ENCODE measurements around the gene SHB. TPM values are rescaled to one million over a fixed set of nuclear protein-coding genes. Genes with fewer than 3 reads are reported as not detected.

Gene SHB
- total RNA-seq, 2 experiments from 2014 or later, result 2.8 to 3.2 TPM

GRCh38 chr9:37970301-37971107 lies 98.5 kb downstream of the SHB start:
- intact Hi-C loops (cut with micrococcal nuclease), result no loop called here
- ChIA-PET POLR2A (no interaction called here), CTCF (no interaction called here)
- DNase-seq (no peak), ATAC-seq (no peak)
- Mint-ChIP-seq H3K9me3 (no peaks in the 10 kb centered on the region), H3K4me3 (no peak overlapping the region), H3K27ac (no peak overlapping the region), H3K36me3 (ENCODE audit: low read depth) (no peaks in the 10 kb centered on the region), H3K27me3 (no peaks in the 10 kb centered on the region), H3K4me1 (ENCODE audit: low read depth) (peaks cover 6% of the 10 kb centered on the region)
- TF ChIP-seq CTCF (IDR thresholded peaks at IDR 0.05), result no peak

GRCh38 chr9:37969558-37970300 lies 99.3 kb downstream of the SHB start:
- intact Hi-C loops (cut with micrococcal nuclease), result no loop called here
- H3K27me3 Mint-ChIP-seq, result no peaks in the 10 kb centered on the region
- H3K36me3 Mint-ChIP-seq (ENCODE audit: low read depth), result no peaks in the 10 kb centered on the region
- CTCF ChIA-PET, result interaction anchor here (1.4 kb wide), 1 partner anchor 118 kb away, joined by 4 read pairs; no protein-coding TSS in a partner anchor
- ATAC-seq (no peak), DNase-seq (no peak)
- TF ChIP-seq CTCF (IDR thresholded peaks at IDR 0.05), result no peak
- peaks cover 6% of the 10 kb centered on the region for H3K4me1 Mint-ChIP-seq (ENCODE audit: low read depth)
- POLR2A ChIA-PET, result interaction anchor here (0.9 kb wide), 1 partner anchor 17 kb away, joined by 3 read pairs; no protein-coding TSS in a partner anchor
- no peak overlapping the region for H3K4me3 Mint-ChIP-seq
- no peak overlapping the region for H3K27ac Mint-ChIP-seq
- H3K9me3 Mint-ChIP-seq, result no peaks in the 10 kb centered on the region

- ChIA-PET CTCF (interaction anchor here (1.4 kb wide), 1 partner anchor 119 kb away, joined by 4 read pairs; no protein-coding TSS in a partner anchor), POLR2A (interaction anchor here (0.9 kb wide), 1 partner anchor 18 kb away, joined by 3 read pairs; no protein-coding TSS in a partner anchor)
- Mint-ChIP-seq H3K27ac (no peak overlapping the region), H3K4me1 (ENCODE audit: low read depth) (peaks cover 11% of the 10 kb centered on the region), H3K36me3 (ENCODE audit: low read depth) (no peaks in the 10 kb centered on the region), H3K4me3 (no peak overlapping the region), H3K27me3 (no peaks in the 10 kb centered on the region), H3K9me3 (no peaks in the 10 kb centered on the region)
- TF ChIP-seq CTCF (IDR thresholded peaks at IDR 0.05), result no peak
- DNase-seq (no peak), ATAC-seq (no peak)
- intact Hi-C loops (cut with micrococcal nuclease), result no loop called here
Measured at GRCh38 chr9:37969130-37969529, 99.9 kb downstream of the SHB start.

GRCh38 chr9:37968228-37968701 lies 100.8 kb downstream of the SHB start:
- peaks cover 11% of the 10 kb centered on the region for H3K4me1 Mint-ChIP-seq (ENCODE audit: low read depth)
- DNase-seq, result no peak
- no peak for ATAC-seq
- no peaks in the 10 kb centered on the region for H3K36me3 Mint-ChIP-seq (ENCODE audit: low read depth)
- intact Hi-C loops (cut with micrococcal nuclease), result no loop called here
- TF ChIP-seq CTCF (IDR thresholded peaks at IDR 0.05), result no peak
- H3K9me3 Mint-ChIP-seq, result no peaks in the 10 kb centered on the region
- POLR2A ChIA-PET, result interaction anchor here (0.6 to 1.2 kb wide), 2 partner anchors 51 to 252 kb away, joined by 3 read pairs; no protein-coding TSS in a partner anchor
- no peaks in the 10 kb centered on the region for H3K27me3 Mint-ChIP-seq
- H3K27ac Mint-ChIP-seq, result no peak overlapping the region
- CTCF ChIA-PET, result interaction anchor here (1.4 kb wide), 1 partner anchor 120 kb away, joined by 4 read pairs; no protein-coding TSS in a partner anchor
- no peak overlapping the region for H3K4me3 Mint-ChIP-seq
